HG03066 (cell line): ENCODE data around the gene RWDD3.

Experiments used
- ATAC-seq: cut with Tn5 transposase; IDR thresholded peaks from one replicate; pipeline ENCODE4 v1.9.1; 2021; ENCODE audit warnings: low read depth; ENCODE audit not compliant: unreplicated experiment

The RWDD3 gene, protein sequence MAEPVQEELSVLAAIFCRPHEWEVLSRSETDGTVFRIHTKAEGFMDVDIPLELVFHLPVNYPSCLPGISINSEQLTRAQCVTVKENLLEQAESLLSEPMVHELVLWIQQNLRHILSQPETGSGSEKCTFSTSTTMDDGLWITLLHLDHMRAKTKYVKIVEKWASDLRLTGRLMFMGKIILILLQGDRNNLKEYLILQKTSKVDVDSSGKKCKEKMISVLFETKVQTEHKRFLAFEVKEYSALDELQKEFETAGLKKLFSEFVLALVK

DNA sequence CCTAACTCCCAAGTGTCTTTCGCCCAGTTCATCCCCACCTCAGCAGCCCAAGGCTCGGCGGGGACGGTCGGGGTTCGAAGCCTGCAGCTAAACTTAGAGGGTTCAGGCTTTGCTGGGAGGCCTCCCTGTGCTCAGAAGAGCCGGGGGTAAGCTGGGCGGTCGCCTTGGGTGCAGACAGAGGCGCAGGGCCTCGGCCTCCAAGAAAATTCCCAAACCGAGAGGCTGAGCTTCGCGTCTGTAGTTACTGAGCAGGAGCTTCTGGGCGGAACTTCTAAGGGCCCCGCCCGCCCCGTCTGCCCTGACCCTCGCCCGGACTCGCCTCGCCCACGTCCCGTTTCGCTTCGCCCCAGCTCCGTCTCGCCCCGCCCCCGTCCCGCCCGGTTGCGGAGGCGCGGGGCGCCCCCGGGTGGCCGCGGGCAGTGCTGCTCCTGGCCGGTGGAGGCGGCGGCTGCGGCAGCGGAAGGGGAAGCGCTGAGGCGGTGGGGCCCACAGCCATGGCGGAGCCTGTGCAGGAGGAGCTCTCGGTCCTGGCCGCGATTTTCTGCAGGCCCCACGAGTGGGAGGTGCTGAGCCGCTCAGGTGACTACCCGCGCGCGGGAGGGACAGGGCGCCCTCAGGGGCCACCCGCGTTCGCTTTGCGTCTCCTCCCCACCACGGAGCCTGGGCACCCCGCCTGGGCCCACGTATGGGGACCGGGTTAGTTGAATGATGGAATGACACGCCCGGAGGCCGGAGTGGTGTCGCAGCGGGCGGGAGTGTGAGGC, at the start of gene RWDD3:
Gene RWDD3, plus strand, starts transcription at position 474 of the 764 bp plus-strand sequence. Its CDS starts 21 bp downstream, at position 495.
- ATAC-seq, result peak; percentile 95

DNA sequence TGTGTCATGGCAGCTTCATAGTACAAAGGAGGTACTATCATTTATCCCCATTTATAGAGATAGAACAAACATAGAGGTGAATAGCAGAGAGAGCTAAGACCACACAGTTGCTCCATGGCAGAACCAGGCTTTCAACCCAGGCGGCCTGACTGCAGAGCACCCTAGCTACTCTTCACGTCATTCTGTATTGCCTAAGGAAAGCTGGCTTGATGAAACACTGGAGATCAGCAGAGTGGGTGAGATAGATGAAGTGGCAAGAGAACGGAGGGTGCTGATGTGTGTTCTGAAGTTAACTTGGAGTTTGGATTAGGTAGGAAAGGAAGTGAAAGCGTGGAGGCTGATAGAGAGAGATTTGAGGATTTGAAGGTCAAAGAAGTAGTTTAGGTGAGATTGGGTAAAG, 47.9 kb upstream of the RWDD3 start:
- ATAC-seq, result no peak

DNA sequence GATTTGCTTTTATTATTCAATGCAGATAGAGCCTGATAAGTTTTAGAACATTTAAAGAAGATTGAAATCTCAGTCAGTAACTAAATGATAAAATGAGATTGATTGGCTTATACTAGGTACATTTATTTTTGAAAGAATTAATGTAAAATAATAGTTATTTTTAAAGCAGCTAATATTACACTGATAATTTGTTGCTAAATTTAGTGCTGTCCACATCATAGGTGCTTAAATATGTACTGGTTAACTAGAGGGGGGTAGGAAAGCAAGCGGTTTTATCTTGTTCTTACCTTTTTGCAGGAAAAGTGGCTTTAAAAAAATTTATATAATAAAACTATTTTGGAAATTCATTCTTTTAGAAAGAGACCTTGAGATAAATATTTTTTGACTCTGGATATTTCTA, 40.4 kb upstream of the RWDD3 start:
- ATAC-seq, result no peak

DNA sequence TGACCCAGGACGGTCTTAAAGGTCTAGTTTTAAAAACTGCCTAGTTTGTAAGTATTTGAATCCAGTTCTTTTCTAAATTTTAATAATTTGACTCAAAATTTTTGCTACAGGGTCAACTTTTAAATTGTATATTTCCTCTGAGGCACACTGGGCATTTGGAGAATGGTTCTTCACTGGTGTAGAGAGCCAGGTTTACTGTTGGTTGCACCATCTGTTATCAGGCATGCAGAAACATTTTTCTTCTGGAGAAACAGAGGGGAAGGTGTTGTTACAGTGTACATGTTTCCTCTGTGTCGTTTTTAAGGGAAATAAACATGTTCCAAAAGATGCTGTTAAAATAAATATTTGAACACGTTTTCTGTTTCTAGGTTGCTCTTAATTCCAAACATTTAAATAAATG, 39.0 kb upstream of the RWDD3 start:
- ATAC-seq, result no peak

DNA sequence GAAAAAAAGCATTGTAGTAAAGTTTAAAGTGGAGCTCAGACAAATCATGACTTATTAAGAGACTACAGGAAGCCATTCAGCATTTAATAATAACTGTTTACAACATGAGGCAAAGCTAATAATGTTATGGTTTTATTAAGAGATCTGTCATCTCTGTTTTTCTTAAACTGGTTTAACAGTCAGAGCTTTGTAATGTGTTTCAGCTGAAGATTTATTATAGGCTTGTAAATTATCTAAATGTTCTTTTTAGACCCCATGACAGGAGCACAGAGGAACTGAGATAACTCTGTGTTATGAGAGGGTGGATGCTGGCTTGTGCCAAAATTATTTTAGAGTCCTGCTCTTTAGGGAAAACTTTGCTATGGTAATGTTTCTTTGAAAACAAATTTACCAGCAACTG, 38.0 kb upstream of the RWDD3 start:
- ATAC-seq, result no peak

DNA sequence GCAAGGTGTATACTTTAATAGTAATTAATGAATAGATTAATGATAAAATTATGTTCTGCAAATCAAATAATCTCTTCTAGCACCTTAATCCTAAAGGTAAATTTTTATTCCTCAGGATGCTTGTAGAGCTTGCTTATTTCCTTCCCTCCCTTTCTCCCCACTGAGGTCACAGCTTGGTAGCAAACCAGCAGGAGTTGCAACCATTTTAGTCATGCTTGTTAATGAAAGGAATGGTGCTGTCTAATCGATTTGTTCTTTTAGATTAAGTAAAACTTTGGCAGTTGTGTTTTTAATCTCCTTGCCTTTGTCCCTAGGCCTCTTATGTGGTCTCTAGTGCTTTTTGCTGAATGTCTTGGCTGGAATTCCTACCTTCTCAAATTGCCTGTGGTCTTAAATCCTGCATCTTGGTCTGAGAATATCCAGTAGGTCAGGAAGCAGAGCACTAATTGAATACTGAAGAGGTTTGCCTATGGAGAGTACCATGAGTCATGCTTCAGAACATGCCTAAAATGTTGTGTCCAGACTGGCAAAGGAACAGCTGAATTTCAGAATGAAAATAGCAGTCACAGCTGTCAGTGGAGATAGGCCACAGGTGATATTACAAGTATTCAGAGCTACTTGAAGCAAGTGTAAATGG, 36.3 kb upstream of the RWDD3 start:
- ATAC-seq, result no peak

DNA sequence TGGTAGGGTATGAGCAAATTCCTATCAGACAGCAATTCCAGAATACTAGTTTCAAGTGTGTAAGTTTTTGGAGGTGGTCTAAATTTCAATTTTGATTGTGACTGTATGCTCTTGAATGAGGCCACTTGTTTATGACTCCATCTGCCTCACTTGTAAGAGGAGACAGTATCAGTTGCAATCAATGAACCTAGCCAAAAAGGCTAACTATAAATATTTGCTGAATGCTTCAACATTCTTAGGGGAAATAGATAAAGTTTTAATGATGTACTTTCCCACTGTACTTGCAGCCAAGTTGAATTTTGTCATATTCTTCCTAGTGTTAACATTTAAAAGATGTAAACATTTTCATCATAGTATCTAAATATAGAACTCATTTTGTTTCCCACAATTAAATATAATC, 32.1 kb upstream of the RWDD3 start:
- ATAC-seq, result no peak

DNA sequence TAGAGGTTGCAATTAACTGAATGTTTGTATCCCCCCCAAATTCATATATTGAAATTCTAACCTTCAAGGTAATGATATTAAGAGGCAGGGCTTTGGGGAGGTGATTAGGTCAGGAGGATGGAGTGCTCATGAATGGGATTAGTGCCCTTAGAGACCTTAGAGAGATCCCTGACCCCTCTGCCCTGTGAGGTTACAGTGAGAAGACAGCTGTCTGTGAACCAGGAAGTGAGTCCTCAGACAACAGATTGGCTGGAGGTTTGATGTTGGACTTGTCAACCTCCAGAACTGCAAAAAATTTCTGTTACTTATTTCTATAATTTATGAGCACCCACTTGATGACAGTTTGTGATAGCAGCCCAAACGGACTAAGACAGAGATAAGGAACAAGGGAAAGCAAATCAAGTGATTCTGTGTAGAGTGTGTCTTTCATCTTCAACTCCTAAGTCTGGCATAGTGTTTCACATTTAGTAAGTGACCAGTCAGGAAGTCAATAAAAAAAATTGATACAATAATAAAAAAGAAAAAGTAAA, 30.0 kb upstream of the RWDD3 start:
- no peak for ATAC-seq

DNA sequence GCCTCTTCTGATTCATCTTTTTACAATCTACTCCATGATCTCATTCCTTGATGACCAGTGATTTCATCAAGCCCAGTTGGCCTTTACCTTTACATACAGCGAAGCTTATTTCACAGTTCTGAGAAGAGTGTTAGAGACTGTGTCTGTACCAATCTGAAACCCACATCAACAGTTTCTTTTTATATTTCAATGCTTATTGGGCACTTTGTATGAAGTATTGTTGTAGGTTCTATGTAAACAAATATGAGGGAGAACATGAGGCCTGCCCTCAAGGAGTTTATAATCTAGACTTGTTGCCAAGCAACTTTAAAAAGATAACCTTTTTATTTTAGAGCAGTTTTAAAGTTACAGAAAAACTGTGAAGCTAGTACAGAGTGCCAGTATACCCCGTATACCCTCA, 27.5 kb upstream of the RWDD3 start:
- ATAC-seq, result no peak

DNA sequence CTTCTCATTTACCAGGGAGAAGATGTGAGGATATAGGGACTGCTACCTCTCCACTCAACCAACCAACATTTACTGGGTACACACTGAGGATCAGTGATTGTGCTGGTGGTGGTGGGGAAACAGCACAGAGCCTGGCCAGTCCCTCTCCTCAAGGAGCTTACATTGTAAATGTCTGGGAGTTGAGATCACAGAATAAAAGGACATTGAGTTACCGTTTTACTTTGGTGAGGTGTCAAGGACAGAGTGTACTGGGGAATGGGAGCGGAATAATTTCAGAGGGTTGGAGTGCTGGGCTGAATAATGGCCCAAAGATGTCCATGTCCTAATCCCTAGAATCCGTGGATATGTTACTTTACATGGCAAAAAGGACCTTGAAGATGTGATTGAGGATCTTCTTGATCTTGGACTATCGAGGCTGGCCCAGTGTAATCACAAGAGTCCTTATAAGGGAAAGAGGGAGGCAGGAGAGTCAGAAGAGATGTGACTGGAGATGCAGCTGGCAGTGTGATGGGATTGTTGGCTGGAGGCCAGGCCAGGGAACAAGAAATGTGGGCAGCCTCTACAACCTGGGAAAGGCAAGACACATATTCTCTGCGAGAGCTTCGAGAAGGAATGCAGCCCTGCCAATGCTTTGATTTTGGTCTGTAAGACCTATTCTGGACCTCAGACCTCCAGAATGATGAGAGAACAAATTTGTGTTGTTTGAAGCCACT, 26.6 kb upstream of the RWDD3 start:
- ATAC-seq, result no peak

DNA sequence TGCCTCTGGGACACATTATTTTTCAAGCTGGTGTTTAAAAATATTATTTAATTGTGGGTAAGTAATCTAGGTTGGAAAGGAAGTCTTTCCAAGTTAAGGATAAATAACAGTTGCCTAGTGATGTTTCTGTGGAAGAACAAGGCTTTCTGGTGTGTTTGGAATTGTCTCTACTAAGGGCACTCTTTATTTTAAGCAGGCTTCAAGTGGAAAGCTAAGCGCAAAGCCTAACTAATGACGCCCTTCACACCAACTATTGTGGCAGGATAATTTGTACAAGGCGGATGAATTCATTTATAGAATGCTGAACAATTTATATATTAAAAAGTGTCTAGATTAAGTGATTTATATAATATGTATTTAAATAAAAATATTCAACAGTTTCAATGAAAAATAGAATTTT, 25.1 kb upstream of the RWDD3 start:
- no peak for ATAC-seq

DNA sequence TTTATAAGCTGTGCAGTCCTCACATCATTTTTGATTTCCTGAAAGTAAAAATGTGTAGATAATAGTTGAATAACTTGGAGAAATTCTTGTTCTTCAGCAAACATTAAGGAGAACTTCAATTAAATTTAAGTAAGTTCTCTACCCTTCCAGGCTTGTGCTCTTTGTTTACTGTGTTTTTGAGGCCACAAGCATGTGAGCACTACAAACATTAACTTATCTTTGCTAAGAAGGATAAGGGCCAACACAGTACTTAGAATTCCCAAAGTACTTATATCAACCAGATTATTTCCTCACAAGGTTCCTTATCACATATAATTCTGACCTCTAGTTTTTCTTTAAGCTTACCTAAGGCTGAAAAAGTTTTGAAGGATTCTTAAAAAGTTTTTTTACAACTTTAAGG, 24.7 kb upstream of the RWDD3 start:
- no peak for ATAC-seq

DNA sequence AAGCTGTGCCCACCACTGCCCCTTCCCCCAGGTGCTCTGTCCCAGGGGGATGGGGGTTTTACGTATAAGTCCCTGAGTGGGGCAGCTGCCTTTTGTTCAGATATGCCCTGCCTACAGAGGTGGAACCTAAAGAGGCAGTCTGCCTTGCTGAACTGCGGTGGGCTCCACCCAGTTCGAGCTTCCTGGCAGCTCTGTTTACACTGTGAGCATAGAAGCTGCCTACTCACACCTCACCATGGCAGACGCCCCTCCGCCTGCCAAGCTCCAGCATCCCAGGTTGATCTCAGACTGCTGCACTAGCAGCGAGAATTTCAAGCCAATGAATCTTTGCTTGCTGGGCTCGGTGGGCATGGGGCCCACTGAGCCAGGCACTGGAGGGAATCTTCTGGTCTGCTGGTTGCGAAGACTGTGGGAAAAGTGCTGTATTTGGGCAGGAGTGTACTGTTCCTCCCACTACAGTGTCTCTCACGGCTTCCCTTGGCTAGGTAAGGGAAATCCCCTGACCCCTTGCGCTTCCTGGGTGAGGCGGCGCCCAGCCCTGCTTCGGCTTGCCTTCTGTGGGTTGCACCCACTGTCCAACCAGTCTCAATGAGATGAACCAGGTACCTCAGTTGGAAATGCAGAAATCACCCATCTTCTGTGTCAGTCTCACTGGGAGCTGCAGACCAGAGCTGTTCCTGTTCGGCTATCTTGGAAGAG, 17.6 kb upstream of the RWDD3 start:
- no peak for ATAC-seq

DNA sequence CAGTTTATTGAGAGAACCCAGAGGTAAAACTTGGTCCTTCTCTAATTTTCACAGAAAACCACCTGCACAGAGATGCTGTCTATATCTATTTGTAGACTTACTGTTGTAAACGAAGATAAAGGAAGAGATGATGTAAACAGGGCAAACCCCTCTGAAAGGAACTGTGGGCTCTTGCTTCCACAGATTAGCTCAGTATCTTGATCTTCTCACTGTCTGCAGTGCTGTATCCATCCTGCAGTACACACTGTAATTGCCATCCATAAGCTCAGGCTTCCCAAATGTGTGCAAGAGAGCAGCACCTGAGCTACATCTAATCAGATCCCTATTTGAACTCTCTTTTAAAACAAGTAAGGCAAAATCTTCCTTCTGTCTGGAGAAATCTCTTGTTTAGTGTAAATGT, 16.6 kb upstream of the RWDD3 start:
- ATAC-seq, result no peak

DNA sequence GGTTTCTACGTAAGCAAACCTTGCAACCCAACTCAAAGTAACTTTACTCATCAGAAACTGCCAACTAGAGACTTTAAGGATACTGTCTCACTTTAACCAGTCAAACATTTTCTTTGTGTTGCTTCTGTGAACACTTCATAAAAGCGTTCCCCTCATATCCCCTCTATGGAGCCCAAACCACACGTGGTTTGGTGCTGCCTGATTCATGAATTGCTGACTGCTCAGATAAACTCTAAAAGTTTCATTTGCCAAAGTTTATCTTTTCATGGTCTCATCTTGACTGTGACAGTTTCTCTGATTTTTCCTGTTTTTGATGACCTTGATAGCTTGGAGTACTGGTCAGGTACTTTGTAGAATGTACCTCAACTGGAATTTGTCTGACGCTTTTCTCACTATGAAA, 14.6 kb upstream of the RWDD3 start:
- no peak for ATAC-seq

DNA sequence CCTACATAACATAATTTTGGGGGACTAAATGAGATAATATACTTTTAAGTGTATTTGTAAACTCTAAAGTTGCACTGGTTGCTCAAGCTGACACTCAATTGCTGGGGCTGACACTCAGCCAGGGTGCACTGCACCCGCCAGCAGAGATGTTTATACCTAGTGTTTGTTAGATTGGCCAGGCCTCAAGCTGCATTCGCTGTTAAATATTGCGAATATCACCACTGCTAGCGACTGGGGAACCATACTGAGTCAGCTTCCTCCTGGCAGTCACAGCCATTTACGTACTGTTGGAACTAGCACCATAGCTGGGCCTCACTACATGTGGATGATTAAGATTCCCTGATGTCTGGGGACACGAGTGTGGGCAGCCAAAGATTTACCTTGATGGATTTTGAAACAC, 12.7 kb upstream of the RWDD3 start:
- no peak for ATAC-seq

DNA sequence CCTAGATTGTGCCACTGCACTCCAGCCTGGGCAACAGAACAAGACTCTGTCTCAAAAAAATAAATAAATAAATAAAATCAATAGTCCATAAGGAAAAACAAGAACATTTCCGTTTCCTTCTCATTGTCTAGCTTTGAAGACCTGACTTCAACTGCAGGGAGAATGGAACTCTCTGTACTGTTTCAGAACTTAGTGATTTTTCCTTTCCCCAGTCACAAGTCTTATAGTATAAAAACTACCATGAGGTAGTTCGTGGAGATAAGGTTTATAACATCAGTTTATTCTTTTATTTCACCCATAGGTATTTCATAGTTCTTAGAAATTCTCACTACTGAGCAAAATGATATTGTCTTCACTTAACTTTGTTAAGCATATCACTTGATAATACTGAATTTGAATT, 11.4 kb upstream of the RWDD3 start:
- no peak for ATAC-seq

DNA sequence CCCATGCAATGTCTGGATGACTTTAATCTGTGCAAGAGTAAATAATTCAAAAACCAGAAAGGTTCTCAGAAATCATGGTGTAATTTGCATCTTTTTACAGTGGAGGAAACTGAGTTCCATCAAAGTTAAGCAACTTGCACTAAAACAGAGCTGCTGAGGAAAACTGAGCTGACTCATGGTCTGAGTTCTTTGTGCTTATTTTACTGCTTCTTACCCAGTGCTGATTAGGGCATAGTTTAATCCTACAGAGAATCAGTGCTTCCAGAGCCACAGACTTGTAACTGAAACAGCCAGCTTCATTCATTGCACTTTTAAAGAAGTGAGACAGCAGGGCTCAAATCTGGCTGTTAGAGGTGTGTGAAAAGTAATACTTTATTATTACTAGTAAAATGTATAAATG, 10.9 kb upstream of the RWDD3 start:
- no peak for ATAC-seq

DNA sequence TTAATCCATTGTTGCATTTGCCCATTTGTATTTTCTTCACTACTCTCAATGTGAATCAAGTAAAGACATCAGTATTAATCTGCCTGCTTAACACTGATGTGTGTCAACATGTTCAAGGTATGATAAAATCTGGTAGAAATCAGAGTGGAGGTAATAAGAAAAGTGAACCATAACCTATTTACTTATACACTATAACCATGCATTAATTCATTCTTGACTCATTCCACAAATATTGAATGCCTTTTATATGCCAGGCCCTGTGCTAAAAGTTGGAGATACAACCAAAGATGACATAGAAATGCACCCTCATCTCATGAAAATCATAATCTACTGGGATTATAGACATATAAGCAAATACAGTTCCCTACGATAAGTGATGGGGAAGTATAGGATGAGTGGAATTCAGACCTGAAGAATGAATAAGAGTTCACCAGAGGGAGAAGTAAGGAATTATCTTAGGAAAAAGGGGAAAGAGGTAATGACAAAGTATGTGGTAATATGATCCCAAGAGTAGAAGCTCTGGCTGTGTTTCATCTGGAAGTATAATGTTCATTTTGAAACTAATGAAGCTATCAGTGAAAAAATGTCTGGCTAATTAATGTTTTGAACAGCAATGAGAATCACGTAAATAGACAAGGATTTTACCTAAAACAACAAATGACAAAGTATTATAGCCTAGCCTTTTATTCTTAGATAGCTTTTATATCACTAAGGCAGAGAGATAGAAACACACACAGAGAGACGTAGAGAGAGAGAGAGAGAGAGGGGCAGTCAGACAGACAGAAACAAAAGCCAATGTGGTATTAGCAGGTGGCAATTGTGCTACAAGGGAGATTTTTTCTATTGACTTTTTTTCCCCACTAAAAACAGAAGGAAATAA, 7.0 kb upstream of the RWDD3 start:
- no peak for ATAC-seq
